OCI-LY3 (cell line): ENCODE data around the gene RGS9.

Experiments used
- EZH2phosphoT487 ChIP-seq: fragments of 200-600 bp; shearing (Covaris generic); IDR thresholded peaks from 2 replicates; pipeline ENCODE4 v1.6.1; 2018; ENCODE audit warnings: antibody characterized with exemption, mixed run types, low read depth
- TF ChIP-seq, protein P1 (sequence below): fragments of 200-600, 300-600 bp; sonication (generic); IDR thresholded peaks from 2 replicates; pipeline ENCODE4 v1.5.1; 2014; ENCODE audit warnings: antibody characterized with exemption, low read length, low read depth

- TF ChIP-seq, protein P1, sequence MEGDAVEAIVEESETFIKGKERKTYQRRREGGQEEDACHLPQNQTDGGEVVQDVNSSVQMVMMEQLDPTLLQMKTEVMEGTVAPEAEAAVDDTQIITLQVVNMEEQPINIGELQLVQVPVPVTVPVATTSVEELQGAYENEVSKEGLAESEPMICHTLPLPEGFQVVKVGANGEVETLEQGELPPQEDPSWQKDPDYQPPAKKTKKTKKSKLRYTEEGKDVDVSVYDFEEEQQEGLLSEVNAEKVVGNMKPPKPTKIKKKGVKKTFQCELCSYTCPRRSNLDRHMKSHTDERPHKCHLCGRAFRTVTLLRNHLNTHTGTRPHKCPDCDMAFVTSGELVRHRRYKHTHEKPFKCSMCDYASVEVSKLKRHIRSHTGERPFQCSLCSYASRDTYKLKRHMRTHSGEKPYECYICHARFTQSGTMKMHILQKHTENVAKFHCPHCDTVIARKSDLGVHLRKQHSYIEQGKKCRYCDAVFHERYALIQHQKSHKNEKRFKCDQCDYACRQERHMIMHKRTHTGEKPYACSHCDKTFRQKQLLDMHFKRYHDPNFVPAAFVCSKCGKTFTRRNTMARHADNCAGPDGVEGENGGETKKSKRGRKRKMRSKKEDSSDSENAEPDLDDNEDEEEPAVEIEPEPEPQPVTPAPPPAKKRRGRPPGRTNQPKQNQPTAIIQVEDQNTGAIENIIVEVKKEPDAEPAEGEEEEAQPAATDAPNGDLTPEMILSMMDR: no peak
- no peak for TF ChIP-seq EZH2phosphoT487
These were observed 15.8 kb upstream of the RGS9 start for GRCh38 chr17:65121368-65121767.
